GM12892 (cell line): ENCODE measurements around the gene MBIP.

Experiments
- DNase-seq: peaks from one replicate; pipeline ENCODE4 v3.0.0; 2011; ENCODE audit not compliant: insufficient read length
- FAIRE-seq: peaks from 2 replicates; lab custom pipeline; 2011; peaks lifted over from hg19 to GRCh38; lab: Jason Lieb, UNC
- POLR2A ChIP-seq: IDR thresholded peaks from 2 replicates; pipeline ENCODE4 v1.6.1; 2011; ENCODE audit warnings: low read depth, low read length, control low read depth
- POLR2AphosphoS5 ChIP-seq: IDR thresholded peaks from 2 replicates; pipeline ENCODE4 v1.6.1; 2011; ENCODE audit warnings: low read depth, low read length, control low read depth
- TAF1 ChIP-seq: IDR thresholded peaks from 2 replicates; pipeline ENCODE4 v1.6.1; 2011; ENCODE audit warnings: low read depth, mild to moderate bottlenecking, control low read depth, low read length, borderline replicate concordance

Gene MBIP

DNA sequence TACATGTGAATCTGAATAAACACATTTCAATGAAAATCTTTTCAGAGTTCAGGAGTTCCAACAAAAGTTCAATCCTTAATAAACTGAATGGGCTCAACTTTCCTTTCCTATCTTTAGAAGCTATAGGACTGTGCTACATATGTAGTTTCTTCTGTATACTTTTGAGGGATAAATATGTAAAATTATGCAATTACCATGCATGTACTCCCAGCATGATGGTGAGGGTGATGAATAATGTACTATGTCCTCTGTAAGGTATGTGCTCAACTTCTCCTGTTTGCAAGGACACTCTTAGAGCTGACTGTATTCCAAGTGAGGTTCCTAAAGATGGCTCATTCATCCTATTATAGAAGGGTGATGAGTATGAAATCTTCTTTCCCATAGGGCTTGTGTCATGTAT lies 15.5 kb downstream of the MBIP start:
- DNase-seq (no peak), FAIRE-seq (no peak)
- TF ChIP-seq POLR2A = no peak
- no peak for TF ChIP-seq TAF1
- no peak for TF ChIP-seq POLR2AphosphoS5

DNA sequence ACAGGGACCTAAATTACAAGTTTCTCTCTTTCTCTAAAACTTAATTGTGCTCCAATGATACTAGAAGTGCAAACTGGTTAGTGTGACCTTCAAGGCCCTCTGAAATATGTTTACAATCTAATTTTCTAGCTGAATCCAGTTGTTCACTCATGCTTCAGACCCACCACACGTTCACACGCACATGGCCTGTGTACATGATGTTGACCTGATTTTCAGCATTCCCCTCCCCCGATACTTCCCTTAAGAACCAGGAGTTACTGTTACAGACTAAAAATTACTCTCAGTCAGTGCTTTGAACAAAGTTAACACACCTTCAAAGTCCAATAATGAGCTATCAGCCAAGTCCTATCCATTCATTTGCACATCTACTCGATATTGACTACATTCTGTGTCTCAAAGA lies 16.5 kb downstream of the MBIP start:
- no peak for FAIRE-seq
- no peak for TF ChIP-seq TAF1
- TF ChIP-seq POLR2AphosphoS5 = no peak
- TF ChIP-seq POLR2A = no peak
- no peak for DNase-seq

GRCh38 chr14:36302823-36303222 lies 17.6 kb downstream of the MBIP start:
- FAIRE-seq = no peak
- TF ChIP-seq POLR2A = no peak
- no peak for TF ChIP-seq POLR2AphosphoS5
- TF ChIP-seq TAF1 = no peak

DNA sequence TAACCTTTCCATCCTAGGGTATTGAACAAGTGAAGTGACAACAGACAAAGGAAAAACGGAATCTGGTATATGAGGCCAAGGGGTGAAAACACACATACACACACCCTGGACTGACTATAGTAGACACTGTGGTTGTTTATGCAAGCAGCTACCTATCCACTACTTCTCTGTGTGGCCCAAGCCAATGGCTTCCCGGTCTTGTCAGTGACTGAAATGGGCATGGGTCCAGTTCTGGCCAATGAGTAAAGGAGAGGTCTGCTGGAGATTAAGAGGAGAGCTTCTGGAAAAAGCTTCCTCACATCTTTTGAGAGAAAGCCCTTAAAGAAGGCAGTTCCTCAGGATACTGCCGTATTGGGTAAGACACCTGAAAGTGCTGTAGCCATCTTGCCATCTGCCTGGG lies 19.3 kb downstream of the MBIP start:
- DNase-seq = no peak
- FAIRE-seq = no peak
- TF ChIP-seq TAF1 (no peak), POLR2AphosphoS5 (no peak), POLR2A (no peak)

More at GRCh38 chr14:36302823-36303222, 17.6 kb downstream of the MBIP start:
- no peak for DNase-seq

DNA sequence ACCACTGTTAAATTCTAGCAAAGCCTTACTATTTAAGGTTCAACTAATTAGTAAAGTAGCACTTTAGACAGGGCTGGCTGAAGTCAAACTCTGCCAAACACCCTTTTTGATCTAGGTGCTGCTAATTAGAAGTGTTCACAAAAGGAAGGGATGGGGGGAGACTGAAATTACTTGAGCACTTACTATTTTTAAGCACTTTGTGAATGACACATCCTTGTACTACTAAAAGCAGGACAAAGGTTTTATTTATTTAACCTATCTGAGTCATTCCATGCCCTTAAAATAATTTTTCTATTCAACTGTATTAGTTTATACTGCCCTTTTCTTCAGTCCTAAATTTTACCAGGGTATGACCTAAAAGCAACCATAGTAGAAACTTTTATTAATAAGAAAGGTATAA lies 20.1 kb downstream of the MBIP start:
- DNase-seq (no peak), FAIRE-seq (no peak)
- TF ChIP-seq TAF1 (no peak), POLR2A (no peak), POLR2AphosphoS5 (no peak)

DNA sequence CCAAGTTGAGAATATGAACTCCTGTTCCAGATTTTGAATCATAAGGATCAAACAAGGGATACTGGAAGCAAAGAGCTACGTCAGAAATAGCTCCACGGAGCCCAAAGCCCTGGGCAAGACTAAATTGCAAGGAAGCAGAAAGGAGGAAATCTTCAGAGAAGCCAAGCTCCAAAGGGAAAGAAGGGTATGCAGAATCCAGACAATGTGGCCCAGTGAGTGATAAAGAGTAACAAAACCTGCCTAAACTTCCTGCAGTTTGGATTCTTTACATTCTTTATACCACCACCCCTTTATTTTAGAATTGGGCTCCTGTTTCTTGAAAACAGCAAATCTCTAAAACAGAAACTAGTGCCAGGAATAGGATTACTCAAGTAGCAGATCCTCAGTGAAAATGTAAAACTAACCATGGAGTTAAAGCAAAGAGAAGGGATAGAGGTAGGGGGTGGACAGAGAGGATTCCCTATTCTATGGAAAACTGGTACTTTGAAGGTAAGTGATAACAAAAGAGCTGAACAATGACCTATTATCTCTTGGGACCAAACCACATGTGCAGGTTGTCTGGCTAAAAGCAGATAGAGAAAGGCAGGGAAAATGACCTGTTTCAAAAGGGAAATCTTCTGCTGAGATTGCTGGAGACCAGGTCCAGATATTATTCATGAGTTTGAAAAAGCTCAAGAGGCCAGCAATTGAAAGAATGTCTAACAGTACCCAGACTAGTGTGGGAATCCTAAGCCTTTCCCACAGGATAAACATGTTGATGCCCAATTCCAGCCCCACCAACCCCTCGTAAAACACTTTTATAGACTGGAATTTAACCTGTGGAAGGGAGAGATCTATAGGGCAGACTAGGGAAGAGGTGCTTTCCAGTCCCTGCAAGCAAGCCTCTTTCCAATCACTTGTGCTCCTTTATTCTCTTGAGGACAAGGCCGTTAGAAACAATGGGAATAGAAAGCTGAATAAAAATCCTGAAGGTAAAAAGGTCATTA lies 24.5 kb downstream of the MBIP start:
- FAIRE-seq (no peak), DNase-seq (no peak)
- no peak for TF ChIP-seq TAF1
- TF ChIP-seq POLR2AphosphoS5 = no peak

DNA sequence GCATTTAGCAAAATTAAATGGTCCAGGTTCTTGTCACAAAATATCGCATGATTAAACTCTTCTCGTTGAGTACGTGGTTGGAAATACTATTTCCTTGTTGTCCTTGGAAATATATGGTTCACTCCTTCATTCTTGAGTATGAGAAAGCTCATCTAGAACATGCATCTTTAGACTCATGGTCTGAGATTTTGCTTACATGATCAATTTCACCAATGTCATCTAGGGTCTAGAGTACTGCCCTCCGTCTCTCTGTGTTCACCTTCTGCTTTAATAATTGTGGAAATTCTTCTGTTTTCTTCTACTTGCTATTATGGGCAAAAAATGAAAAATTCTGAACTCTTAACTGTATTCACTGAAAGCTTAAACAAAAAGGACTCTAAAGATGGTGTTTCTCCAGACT lies 25.9 kb downstream of the MBIP start:
- FAIRE-seq (no peak), DNase-seq (no peak)
- no peak for TF ChIP-seq POLR2A
- no peak for TF ChIP-seq POLR2AphosphoS5
- no peak for TF ChIP-seq TAF1

DNA sequence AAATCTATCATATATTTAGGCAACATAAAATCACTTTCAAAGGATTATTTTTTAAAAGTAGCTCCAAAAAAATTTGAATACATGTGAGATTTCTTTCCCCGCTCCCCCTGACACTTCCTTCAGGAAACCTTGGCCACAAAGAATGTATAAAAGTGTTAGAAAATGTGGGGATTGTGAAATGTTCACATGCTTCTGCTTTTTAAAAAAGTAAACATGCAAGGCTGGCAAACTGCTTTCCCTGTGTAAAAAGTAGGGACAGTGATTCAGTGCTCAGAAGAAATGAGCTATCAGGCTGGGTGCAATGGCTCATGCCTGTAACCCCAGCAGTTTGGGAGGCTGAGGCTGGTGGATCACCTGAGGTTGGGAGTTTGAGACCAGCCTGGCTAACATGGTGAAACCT lies 26.6 kb downstream of the MBIP start:
- no peak for TF ChIP-seq POLR2AphosphoS5
- FAIRE-seq = no peak
- no peak for DNase-seq

GRCh38 chr14:36289954-36290353 lies 30.5 kb downstream of the MBIP start:
- FAIRE-seq (no peak), DNase-seq (no peak)
- no peak for TF ChIP-seq TAF1
- TF ChIP-seq POLR2AphosphoS5 = no peak
- TF ChIP-seq POLR2A = no peak

DNA sequence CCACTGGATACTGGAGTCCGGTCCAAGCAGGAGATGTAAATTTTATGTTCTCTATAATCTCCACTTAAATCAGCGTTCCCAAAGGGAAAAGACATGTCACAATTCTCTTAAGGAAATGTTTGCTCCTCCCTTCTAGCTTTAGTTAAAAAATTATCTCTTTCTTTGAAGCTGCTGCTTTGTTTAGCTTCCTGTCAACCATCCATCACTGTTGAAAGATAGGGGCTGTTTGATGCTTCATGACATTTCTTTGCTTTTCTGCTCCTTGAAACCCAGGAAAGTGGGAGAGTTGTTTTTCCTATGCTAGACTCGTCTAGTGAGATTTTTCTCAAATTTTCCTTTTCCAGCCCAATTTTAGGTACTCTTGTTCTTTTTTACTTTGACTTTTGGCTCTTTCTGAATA lies 31.9 kb downstream of the MBIP start:
- DNase-seq (no peak), FAIRE-seq (no peak)

GRCh38 chr14:36284971-36285595 lies 35.4 kb downstream of the MBIP start:
- FAIRE-seq (no peak), DNase-seq (no peak)
- TF ChIP-seq POLR2A (no peak), TAF1 (no peak), POLR2AphosphoS5 (no peak)

More for the DNA sequence above, 31.9 kb downstream of the MBIP start:
- TF ChIP-seq POLR2A = no peak
- TF ChIP-seq TAF1 = no peak
- no peak for TF ChIP-seq POLR2AphosphoS5

DNA sequence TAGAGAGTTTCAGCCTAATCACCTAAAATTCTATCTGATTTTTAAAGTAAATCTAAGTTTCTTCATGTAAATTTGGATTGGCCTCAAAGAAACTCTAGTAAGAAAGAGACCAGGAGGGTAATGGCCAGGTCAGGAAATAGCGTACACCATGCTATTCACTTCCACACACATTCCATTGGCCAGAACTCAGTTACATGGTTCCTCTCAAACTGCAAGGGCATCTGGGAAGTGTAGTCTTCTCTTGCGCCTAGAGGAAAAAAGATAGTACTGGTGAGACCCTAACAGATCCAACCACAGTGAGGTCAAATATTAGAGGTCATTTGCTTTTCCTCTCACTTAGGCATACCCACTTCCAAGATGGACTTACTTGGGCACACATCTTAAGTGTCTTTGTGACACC lies 39.1 kb downstream of the MBIP start:
- FAIRE-seq (no peak), DNase-seq (no peak)
- no peak for TF ChIP-seq TAF1
- no peak for TF ChIP-seq POLR2AphosphoS5
- TF ChIP-seq POLR2A = no peak
